MM.1S (cell line): ENCODE data around the gene FBXL13.

ENCODE experiments used
- CTCF ChIP-seq: fragments of 300-600 bp; sonication (generic); IDR thresholded peaks from 2 replicates; pipeline ENCODE4 v1.5.1; 2016; ENCODE audit warnings: antibody characterized with exemption, low read length, mixed read lengths
- EZH2 ChIP-seq: fragments of 300-600 bp; sonication (generic); optimal IDR thresholded peaks from 2 replicates; pipeline ENCODE3; 2017; ENCODE audit warnings: low read depth, mild to moderate bottlenecking, antibody characterized with exemption, low read length, mixed read lengths

- TF ChIP-seq EZH2 (no peak), CTCF (no peak)
Observed at GRCh38 chr7:102942181-102942866, 132.3 kb downstream of the FBXL13 start.
